ACC112 (cell line): Measurements from ENCODE around the gene TUBB3.

ENCODE experiments used
- H2AFZ ChIP-seq: fragments of 200-600 bp; sonication (generic); one replicate; pipeline ENCODE4 v1.6.0; 2017; ENCODE audit warnings: antibody characterized with exemption, low read length; ENCODE audit not compliant: unreplicated experiment
- H3K27ac ChIP-seq: fragments of 200-600 bp; sonication (generic); 2 replicates; pipeline ENCODE4 v1.5.1; 2014; ENCODE audit warnings: low read depth, mild to moderate bottlenecking, antibody characterized with exemption, low read length, moderate library complexity
- H3K27me3 ChIP-seq: fragments of 200-600 bp; sonication (generic); 2 replicates; pipeline ENCODE4 v1.6.1; 2014; ENCODE audit warnings: mild to moderate bottlenecking, antibody characterized with exemption, low read length, moderate library complexity, mixed read lengths; ENCODE audit not compliant: insufficient read depth
- H3K36me3 ChIP-seq: fragments of 200-600 bp; sonication (generic); 2 replicates; pipeline ENCODE4 v1.6.1; 2016; ENCODE audit warnings: mild to moderate bottlenecking, antibody characterized with exemption, low read length, moderate library complexity, mixed read lengths; ENCODE audit not compliant: insufficient read depth
- H3K4me1 ChIP-seq: fragments of 200-600 bp; sonication (generic); one replicate; pipeline ENCODE4 v1.6.1; 2016; ENCODE audit warnings: low read length, mixed read lengths; ENCODE audit not compliant: insufficient read depth, unreplicated experiment, control insufficient read depth
- H3K4me3 ChIP-seq: fragments of 200-600 bp; sonication (generic); 2 replicates; pipeline ENCODE4 v1.5.1; 2014; ENCODE audit warnings: mild to moderate bottlenecking, low read depth, low read length
- H3K79me2 ChIP-seq: fragments of 200-600 bp; sonication (generic); one replicate; pipeline ENCODE4 v1.6.0; 2016; ENCODE audit warnings: low read length; ENCODE audit not compliant: control insufficient read depth, unreplicated experiment, insufficient read depth

Gene TUBB3

GRCh38 chr16:89945654-89946053, 22.5 kb downstream of the TUBB3 start:
- Histone ChIP-seq H3K79me2 (no peaks in the 10 kb centered on the region), H3K4me1 (peaks cover 14% of the 10 kb centered on the region), H2AFZ (no peak overlapping the region), H3K27me3 (0 out of 2 replicates have a peak, but pooled peaks cover 4% of the 10 kb centered on the region), H3K4me3 (no peak overlapping the region), H3K36me3 (no peaks in the 10 kb centered on the region), H3K27ac (no peak overlapping the region)

GRCh38 chr16:89946515-89946914, 23.4 kb downstream of the TUBB3 start:
- Histone ChIP-seq H3K27ac (no peak overlapping the region), H3K36me3 (no peaks in the 10 kb centered on the region), H3K4me1 (peaks cover 14% of the 10 kb centered on the region), H3K27me3 (0 out of 2 replicates have a peak, but pooled peaks cover 4% of the 10 kb centered on the region), H3K79me2 (no peaks in the 10 kb centered on the region), H2AFZ (no peak overlapping the region), H3K4me3 (no peak overlapping the region)

- H3K27me3 ChIP-seq: 0 out of 2 replicates have a peak, but pooled peaks cover 4% of the 10 kb centered on the region
- peaks cover 14% of the 10 kb centered on the region for H3K4me1 ChIP-seq
- no peak overlapping the region for H3K27ac ChIP-seq
- H3K4me3 ChIP-seq: peak overlapping the region; percentile 82
- peaks cover 3% of the 10 kb centered on the region for H3K79me2 ChIP-seq
- H2AFZ ChIP-seq: no peak overlapping the region
- H3K36me3 ChIP-seq: no peaks in the 10 kb centered on the region
Observed at GRCh38 chr16:89949121-89949742, 26.1 kb downstream of the TUBB3 start.

GRCh38 chr16:89949756-89950155, 26.6 kb downstream of the TUBB3 start:
- Histone ChIP-seq H3K27ac (no peak overlapping the region), H3K4me3 (peak overlapping the region; percentile 82), H3K27me3 (0 out of 2 replicates have a peak, but pooled peaks cover 4% of the 10 kb centered on the region), H2AFZ (no peak overlapping the region), H3K36me3 (no peaks in the 10 kb centered on the region), H3K79me2 (peaks cover 3% of the 10 kb centered on the region), H3K4me1 (peaks cover 14% of the 10 kb centered on the region)

GRCh38 chr16:89951509-89951908, 28.4 kb downstream of the TUBB3 start:
- Histone ChIP-seq H3K4me1 (peaks cover 14% of the 10 kb centered on the region), H3K27me3 (0 out of 2 replicates have a peak, but pooled peaks cover 4% of the 10 kb centered on the region), H3K36me3 (no peaks in the 10 kb centered on the region), H3K79me2 (peaks cover 3% of the 10 kb centered on the region), H3K4me3 (no peak overlapping the region), H3K27ac (no peak overlapping the region), H2AFZ (no peak overlapping the region)

- H3K27me3 ChIP-seq: 0 out of 2 replicates have a peak, but pooled peaks cover 4% of the 10 kb centered on the region
- H3K4me3 ChIP-seq: no peak overlapping the region
- H3K4me1 ChIP-seq: peaks cover 14% of the 10 kb centered on the region
- H3K36me3 ChIP-seq: no peaks in the 10 kb centered on the region
- H3K79me2 ChIP-seq: peaks cover 3% of the 10 kb centered on the region
- no peak overlapping the region for H2AFZ ChIP-seq
- no peak overlapping the region for H3K27ac ChIP-seq
Observed at GRCh38 chr16:89952049-89952448, 28.9 kb downstream of the TUBB3 start.

- Histone ChIP-seq H3K79me2 (peaks cover 3% of the 10 kb centered on the region), H3K27ac (no peak overlapping the region), H3K27me3 (0 out of 2 replicates have a peak, but pooled peaks cover 1% of the 10 kb centered on the region), H3K4me1 (peaks cover 13% of the 10 kb centered on the region), H2AFZ (no peak overlapping the region), H3K36me3 (no peaks in the 10 kb centered on the region), H3K4me3 (no peak overlapping the region)
Observed at GRCh38 chr16:89952551-89952950, 29.4 kb downstream of the TUBB3 start.

- no peak overlapping the region for H3K4me3 ChIP-seq
- no peaks in the 10 kb centered on the region for H3K27me3 ChIP-seq
- peaks cover 3% of the 10 kb centered on the region for H3K79me2 ChIP-seq
- H3K4me1 ChIP-seq: peaks cover 9% of the 10 kb centered on the region
- H3K36me3 ChIP-seq: peaks cover 7% of the 10 kb centered on the region; the same call in 1 of the 2 replicates
- no peak overlapping the region for H3K27ac ChIP-seq
- no peak overlapping the region for H2AFZ ChIP-seq
Observed at GRCh38 chr16:89953671-89954406, 30.7 kb downstream of the TUBB3 start.

- Histone ChIP-seq H3K4me3 (no peak overlapping the region), H3K27ac (no peak overlapping the region), H3K36me3 (peaks cover 7% of the 10 kb centered on the region; the same call in 1 of the 2 replicates), H3K27me3 (no peaks in the 10 kb centered on the region), H2AFZ (no peak overlapping the region), H3K4me1 (peaks cover 7% of the 10 kb centered on the region), H3K79me2 (peaks cover 3% of the 10 kb centered on the region)
Observed at GRCh38 chr16:89954462-89954861, 31.3 kb downstream of the TUBB3 start.

GRCh38 chr16:89955001-89955685, 32.0 kb downstream of the TUBB3 start:
- Histone ChIP-seq H3K27ac (no peak overlapping the region), H3K36me3 (peaks cover 7% of the 10 kb centered on the region; the same call in 1 of the 2 replicates), H3K4me1 (no peaks in the 10 kb centered on the region), H3K79me2 (peaks cover 3% of the 10 kb centered on the region), H3K4me3 (no peak overlapping the region), H2AFZ (no peak overlapping the region), H3K27me3 (no peaks in the 10 kb centered on the region)
